HepG2 (cell line): ENCODE data around the gene LARP1. TPM values are rescaled to one million over a fixed set of nuclear protein-coding genes. Genes with fewer than 3 reads are reported as not detected.
A peak's percentile ranks its signal among the peaks of the same experiment; 100 is the strongest.

Source experiments
- CCDC6 ChIP-seq: sonication (generic); formaldehyde crosslinking; IDR thresholded peaks from 2 replicates; pipeline ENCODE4 v1.8.1; 2022; ENCODE audit warnings: mild to moderate bottlenecking, missing genetic modification reagents, moderate library complexity
- CHD4 ChIP-seq: fragments of 200-600 bp; sonication (generic); IDR thresholded peaks from 2 replicates; pipeline ENCODE4 v1.7.0; 2017; ENCODE audit warnings: mild to moderate bottlenecking, low read length, borderline replicate concordance
- EP300 ChIP-seq, 3 experiments: sonication (generic) in 1 of 3; formaldehyde crosslinking in 1 of 3; IDR thresholded peaks; 2 replicates each; pipeline versions ENCODE4 v1.5.1 to v1.6.1; 2011 to 2020; ENCODE audit warnings: low read depth in 2 of 3, low read length in 2 of 3, borderline replicate concordance in 1 of 3, improper control_type of control experiment in 1 of 3, mild to moderate bottlenecking in 1 of 3, missing genetic modification reagents in 1 of 3, moderate library complexity in 1 of 3
- ERF ChIP-seq: IDR thresholded peaks from 2 replicates; pipeline ENCODE4 v1.6.1; 2018; ENCODE audit warnings: missing biosample characterization, missing genetic modification reagents
- GLI4 ChIP-seq: sonication (generic); formaldehyde crosslinking; IDR thresholded peaks from 2 replicates; pipeline ENCODE4 v1.5.1; 2020; ENCODE audit warnings: missing genetic modification reagents, mild to moderate bottlenecking, moderate library complexity, borderline replicate concordance
- ISX ChIP-seq: sonication (generic); formaldehyde crosslinking; conservative IDR thresholded peaks from 2 replicates; pipeline ENCODE4 v1.5.0; 2020; ENCODE audit warnings: missing genetic modification reagents
- MEF2D ChIP-seq: sonication (generic); formaldehyde crosslinking; IDR thresholded peaks from 2 replicates; pipeline ENCODE4 v1.5.1; 2020; ENCODE audit warnings: mild to moderate bottlenecking, missing genetic modification reagents
- NKX3-1 ChIP-seq: sonication (generic); formaldehyde crosslinking; IDR thresholded peaks from 2 replicates; pipeline ENCODE4 v1.5.0; 2020; ENCODE audit warnings: missing genetic modification reagents
- SRF ChIP-seq: IDR thresholded peaks from 2 replicates; pipeline ENCODE4 v1.6.1; 2011; ENCODE audit warnings: mild to moderate bottlenecking, low read depth, low read length, moderate library complexity
- SSRP1 ChIP-seq: IDR thresholded peaks from 2 replicates; pipeline ENCODE4 v1.6.1; 2016; ENCODE audit warnings: control low read depth
- TOPORS ChIP-seq: sonication (generic); formaldehyde crosslinking; IDR thresholded peaks from 2 replicates; pipeline ENCODE4 v1.8.0; 2023; ENCODE audit warnings: mild to moderate bottlenecking, missing genetic modification reagents
- TRIM22 ChIP-seq: fragments of 450-650 bp; IDR thresholded peaks from 2 replicates; pipeline ENCODE4 v1.6.1; 2017
- ZBTB26 ChIP-seq: IDR thresholded peaks from 2 replicates; pipeline ENCODE4 v1.6.1; 2016; ENCODE audit warnings: missing compliant biosample characterization, missing genetic modification reagents, borderline replicate concordance
- ZBTB33 ChIP-seq: sonication (generic); formaldehyde crosslinking; IDR thresholded peaks from 2 replicates; pipeline ENCODE4 v1.4.0; 2020; ENCODE audit warnings: missing genetic modification reagents
- ZNF234 ChIP-seq: sonication (generic); formaldehyde crosslinking; conservative IDR thresholded peaks from 2 replicates; pipeline ENCODE4 v1.5.1; 2020; ENCODE audit warnings: mild to moderate bottlenecking, missing genetic modification reagents
- ZNF383 ChIP-seq: sonication (generic); formaldehyde crosslinking; IDR thresholded peaks from 2 replicates; pipeline ENCODE4 v1.4.0; 2020; ENCODE audit warnings: missing genetic modification reagents, mild to moderate bottlenecking, borderline replicate concordance
- ZNF432 ChIP-seq: sonication (generic); formaldehyde crosslinking; IDR thresholded peaks from 2 replicates; pipeline ENCODE4 v1.5.0; 2020; ENCODE audit warnings: missing genetic modification reagents, mild to moderate bottlenecking, borderline replicate concordance
- ZNF513 ChIP-seq: sonication (generic); formaldehyde crosslinking; conservative IDR thresholded peaks from 2 replicates; pipeline ENCODE4 v1.5.0; 2020; ENCODE audit warnings: missing genetic modification reagents
- ZNF605 ChIP-seq: sonication (generic); formaldehyde crosslinking; IDR thresholded peaks from 2 replicates; pipeline ENCODE4 v1.8.0; 2022; ENCODE audit warnings: mild to moderate bottlenecking, missing genetic modification reagents
- ZNF800 ChIP-seq: sonication (generic); formaldehyde crosslinking; IDR thresholded peaks from 2 replicates; pipeline ENCODE4 v1.4.0; 2020; ENCODE audit warnings: missing genetic modification reagents
- ZNF83 ChIP-seq: sonication (generic); formaldehyde crosslinking; IDR thresholded peaks from 2 replicates; pipeline ENCODE4 v1.4.0; 2020; ENCODE audit warnings: missing genetic modification reagents, mild to moderate bottlenecking, borderline replicate concordance
- polyA plus RNA-seq, 8 experiments: library from polyadenylated mRNA; depleted of rRNA in 3 of 8; stranded (reverse) in 7 of 8; unstranded in 1 of 8; fragments of >200 nt; fragmentation: Illumina TruSeq in 4 of 8; extraction: Trizol in 4 of 8; gene quantifications; 2 replicates each; pipeline versions ENCODE4 v1.2.1 to v1.2.3, GENCODE V29; 2011 to 2016; ENCODE audit warnings: low read depth in 4 of 8, missing spikeins in 1 of 8, mixed read lengths in 1 of 8; ENCODE audit not compliant: insufficient read depth in 1 of 8
- total RNA-seq, 5 experiments: library from RNA; depleted of rRNA; stranded (reverse); fragments of >200 nt; fragmentation: Illumina TruSeq; extraction: Trizol; gene quantifications; 2 replicates each; pipeline ENCODE4 v1.2.3, GENCODE V29; 2016; ENCODE audit warnings: low read depth in 1 of 5

The LARP1 gene
- total and polyA plus RNA-seq, 2 of the 13 experiments (the other 11 are each of a cell fraction or from before 2014, with no cell fraction given): 45.2 to 61.4 TPM

GRCh38 chr5:154850255-154851062 lies 95.3 kb downstream of the LARP1 start, which contains the start of gene FAXDC2 (continued):
- TF ChIP-seq MEF2D (CRISPR knock-in tag): no peak
- TF ChIP-seq ZNF383 (CRISPR knock-in tag): no peak
- peak; percentile 41; the same call in 1 of the 2 replicates for TF ChIP-seq SSRP1 (CRISPR knock-in tag)
- TF ChIP-seq ISX (CRISPR knock-in tag): no peak
- no peak for TF ChIP-seq ZNF234 (CRISPR knock-in tag)
- TF ChIP-seq ZNF83 (CRISPR knock-in tag): no peak
- no peak for TF ChIP-seq EP300 (IDR thresholded peaks at IDR 0.05; ENCODE audit: low read depth in 2 of 2, low read length in 2 of 2)
- no peak for TF ChIP-seq EP300 (CRISPR knock-in tag; IDR thresholded peaks at IDR 0.05; ENCODE audit: borderline replicate concordance)
- no peak for TF ChIP-seq ZNF513 (CRISPR knock-in tag)
- no peak for TF ChIP-seq ZBTB33 (CRISPR knock-in tag)
- no peak for TF ChIP-seq NKX3-1 (CRISPR knock-in tag)
- TF ChIP-seq CCDC6 (CRISPR knock-in tag): no peak
- TF ChIP-seq ZNF432 (CRISPR knock-in tag): no peak
- no peak for TF ChIP-seq TRIM22
- TF ChIP-seq ZNF605 (CRISPR knock-in tag): peak; percentile 58; the same call in 1 of the 2 replicates
- TF ChIP-seq ERF: no peak
- no peak for TF ChIP-seq ZNF800 (CRISPR knock-in tag)
- no peak for TF ChIP-seq TOPORS
- TF ChIP-seq CHD4: no peak
- no peak; the same call in 1 of the 2 replicates for TF ChIP-seq ZBTB26
- TF ChIP-seq SRF: no peak
- no peak for TF ChIP-seq GLI4 (CRISPR knock-in tag)
